HG02840 (cell line): ENCODE results near the gene GPC6.

Experiments used
- ATAC-seq: cut with Tn5 transposase; IDR thresholded peaks from one replicate; pipeline ENCODE4 v1.9.1; 2021; ENCODE audit warnings: mild to moderate bottlenecking, moderate library complexity, moderate number of reproducible peaks; ENCODE audit not compliant: unreplicated experiment, low FRiP score

The GPC6 gene

DNA sequence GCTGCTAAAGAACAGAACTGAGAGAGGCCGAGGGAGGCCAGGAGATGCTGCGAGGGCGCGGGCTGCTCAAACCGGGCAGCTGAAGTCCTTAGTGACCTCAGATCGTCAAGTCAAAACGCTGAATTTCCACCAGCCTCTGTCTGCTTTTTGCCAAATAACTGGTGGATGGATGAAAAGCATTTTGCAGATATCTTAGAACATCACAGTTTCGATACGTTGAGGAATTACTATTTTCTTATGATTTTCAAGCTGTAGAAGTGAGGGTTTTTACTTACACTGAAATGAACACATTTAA, 2.0 kb downstream of the GPC6 start:
- no peak for ATAC-seq

DNA sequence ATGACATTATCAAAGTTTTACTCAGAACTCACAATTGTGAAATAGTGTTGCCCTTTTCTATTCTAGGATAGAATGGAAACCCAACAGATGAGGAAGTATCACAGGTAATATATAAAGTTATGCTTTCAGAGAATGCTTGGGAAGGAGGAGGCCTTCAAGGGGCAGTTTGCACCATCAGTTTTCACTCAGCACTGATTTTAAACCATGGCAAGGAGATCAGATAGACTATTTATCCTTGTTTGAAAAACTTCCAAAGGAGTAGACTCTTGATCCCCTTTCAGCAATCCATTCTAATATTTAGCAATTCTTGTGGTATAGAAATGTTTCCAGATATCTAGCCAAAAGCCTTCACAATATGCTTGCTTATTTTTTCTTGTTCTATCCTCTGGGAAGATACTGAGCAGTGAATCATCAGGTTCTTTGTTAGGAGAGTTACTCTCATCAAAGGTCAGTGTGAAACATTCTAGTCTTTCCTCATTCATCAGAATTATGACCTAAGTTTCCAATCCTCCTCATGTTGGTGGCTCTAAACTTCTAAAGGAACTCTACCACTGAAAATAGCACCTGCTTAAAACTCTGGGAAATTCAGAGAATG, 3.8 kb downstream of the GPC6 start:
- ATAC-seq = no peak

DNA sequence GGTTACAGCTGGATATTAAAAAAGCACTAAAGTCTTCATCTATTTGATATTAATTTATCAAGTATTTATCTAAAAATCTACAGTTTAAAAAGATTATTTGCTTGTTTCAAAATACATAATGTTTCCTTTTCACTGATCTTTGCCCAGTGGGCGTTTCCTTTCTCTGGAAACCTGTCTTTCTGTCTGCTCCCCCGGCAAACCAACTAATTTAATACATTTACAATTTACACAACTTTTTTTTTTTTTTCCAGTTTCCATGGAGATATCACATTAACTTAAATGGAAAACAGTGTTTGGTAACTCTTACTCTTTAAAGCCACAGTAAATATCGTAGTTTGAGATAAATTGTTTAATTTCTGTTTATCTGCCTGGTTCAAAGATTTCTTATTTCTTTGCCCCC, 5.3 kb downstream of the GPC6 start:
- ATAC-seq = no peak

DNA sequence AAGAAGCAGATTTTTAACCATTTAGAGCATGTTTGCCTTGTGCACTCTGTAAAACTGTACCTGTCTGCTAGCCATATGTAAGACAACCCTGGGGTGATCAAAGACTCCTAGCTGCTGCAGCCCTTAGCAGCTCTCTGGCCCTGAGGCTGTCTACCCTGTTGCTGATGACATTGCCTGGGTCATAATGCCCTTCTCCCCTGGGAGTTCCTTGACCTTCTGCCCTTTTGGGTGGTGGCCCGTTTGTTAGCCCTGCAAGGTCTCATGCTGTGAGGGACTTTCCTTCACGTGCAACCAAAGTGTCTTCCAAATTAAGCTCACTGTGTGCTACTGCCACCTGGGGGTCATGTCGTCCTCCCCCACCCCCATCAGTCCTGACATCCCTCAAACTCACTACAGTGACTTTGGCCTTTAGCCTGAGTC, 7.4 kb downstream of the GPC6 start:
- no peak for ATAC-seq

DNA sequence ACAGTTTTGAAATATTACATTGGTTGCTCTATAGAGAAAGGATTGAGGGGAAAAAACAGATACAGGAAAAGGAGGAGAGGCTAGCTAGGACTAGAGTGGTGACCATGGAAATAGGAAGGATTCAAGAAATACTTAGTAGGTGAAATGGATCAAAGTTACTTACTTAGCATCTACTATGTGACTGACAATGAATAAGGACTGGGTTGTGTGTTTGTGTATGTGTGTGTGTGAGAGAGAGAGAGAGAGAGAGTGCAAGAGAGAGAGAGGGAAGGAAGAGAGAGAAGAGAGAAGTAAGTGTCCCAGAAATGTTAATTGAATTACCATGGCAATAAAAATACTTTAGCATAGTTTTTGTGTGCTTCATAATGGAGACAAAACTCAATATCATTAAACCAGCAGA, 7.9 kb downstream of the GPC6 start:
- ATAC-seq = no peak

DNA sequence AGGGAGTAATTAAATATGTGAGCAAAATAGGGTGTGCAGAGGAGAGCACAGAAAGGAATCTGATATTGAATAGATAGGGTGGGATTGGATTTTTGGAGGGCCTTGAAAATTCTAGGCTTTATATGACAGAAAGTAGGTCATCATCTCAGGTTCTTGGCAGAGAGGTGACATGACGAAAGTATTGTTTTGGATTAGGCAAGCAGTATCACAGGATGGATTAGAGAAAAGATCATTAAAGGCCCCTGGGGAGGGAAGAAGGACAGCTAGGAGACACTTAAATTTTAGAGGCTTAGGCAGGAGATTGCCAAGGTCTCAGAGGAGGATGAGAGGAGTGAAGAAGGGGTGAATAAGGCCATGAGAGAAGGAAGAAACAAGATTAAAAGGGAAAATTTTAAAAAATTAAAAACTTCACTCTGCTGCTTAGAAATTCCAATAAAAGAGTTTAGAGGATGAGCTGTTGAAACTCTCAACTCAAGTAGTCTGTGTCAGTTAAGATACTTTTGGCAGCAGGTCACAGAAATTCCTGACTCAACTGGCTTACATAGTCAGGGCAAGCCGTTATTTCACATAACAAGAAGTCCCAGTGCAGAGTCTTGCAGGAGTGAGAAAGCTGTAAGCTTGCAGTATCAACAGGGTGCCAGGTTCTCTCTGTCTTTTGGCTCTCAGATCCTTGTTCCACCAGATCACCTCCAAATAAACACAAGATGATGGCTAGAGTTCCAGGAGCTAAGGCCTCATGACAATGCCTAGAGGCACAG, 8.8 kb downstream of the GPC6 start:
- no peak for ATAC-seq

DNA sequence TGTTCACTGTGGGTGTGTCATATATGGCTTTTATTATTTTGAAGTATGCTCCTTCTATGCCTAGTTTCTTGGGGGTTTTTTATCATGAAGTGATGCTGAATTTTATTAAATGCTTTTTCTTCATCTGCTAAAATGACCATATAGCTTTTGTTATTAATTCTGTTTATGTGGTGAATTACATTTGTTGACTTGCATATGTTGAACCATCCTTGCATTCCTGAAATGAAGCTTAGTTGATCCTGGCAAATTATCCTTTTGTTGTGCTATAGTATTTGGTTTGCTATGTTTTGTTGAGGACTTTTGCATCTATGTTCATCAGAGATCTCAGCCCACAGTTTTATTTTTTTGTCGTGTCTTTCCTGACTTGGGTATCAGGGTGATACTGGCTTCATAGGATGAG, 12.1 kb downstream of the GPC6 start:
- ATAC-seq = no peak

DNA sequence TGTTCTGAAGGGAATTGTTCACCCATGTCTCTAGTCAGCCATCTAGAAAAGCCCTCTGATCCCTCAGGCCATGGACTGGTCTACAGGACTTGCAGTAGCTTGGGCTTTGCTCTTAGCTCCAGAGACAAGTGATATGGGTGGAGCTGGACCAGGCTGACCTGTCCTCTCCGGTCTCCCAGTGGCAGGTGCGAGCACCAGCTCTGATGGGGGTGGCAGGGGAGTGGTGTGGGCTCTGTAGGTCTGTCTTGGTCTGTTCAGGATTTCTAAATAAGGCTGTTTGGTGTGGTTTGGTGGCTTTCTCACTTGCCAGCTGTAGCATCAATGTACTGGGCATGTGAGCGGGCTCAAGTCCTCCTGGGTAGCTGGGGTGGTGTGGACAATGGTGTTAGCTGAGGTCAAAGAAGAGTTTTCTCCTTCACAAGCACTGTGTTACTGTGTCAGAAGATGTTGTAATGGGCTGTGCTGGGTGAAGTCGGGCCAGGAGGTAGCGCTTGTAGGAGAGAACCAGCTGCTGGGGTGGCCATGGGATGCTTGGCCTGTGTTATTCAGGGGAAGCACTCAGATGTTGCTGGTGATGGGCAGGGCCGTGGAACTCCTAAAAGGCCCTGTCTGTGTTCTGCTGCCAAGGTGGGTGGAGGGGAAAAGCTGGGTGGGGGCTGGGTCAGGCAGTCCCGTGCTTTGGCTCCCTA, 16.9 kb downstream of the GPC6 start:
- ATAC-seq = no peak

DNA sequence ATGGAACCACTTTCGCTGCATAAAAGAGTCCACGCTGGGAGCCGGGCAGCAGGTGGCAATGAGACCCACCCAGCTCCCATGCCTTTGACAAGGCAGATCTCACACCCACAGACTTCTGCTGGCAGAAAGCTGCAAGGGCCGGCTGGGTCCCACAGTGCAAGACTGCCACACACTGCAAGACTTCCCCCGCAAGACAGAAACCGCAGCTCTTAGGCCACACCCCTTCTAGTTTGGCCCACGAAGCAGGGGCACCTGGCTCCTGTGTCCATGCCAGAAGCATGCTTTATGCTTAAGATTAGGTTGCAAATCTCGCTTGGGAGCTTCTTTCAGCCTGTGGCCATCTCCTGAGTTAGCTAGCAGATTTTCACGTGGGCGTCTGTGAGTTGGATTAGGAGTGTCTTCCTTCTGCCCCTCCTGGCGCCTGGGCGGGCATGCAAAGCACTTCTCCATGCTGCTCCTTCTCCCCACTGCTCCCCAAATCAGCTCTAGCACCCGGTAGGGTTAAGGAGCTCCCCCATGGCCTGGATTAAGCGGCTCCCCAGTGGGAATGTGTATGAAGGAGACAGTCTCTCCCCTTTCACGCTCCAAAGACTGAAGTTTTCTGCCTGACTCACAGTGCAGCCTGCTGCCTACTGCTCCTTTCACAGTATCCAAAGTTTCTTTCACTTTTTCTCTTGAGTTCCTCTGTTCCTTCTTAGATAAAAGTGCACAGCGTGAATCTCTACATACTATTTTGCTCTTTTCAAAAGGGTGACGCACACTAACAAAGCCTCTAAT, 17.7 kb downstream of the GPC6 start:
- no peak for ATAC-seq

DNA sequence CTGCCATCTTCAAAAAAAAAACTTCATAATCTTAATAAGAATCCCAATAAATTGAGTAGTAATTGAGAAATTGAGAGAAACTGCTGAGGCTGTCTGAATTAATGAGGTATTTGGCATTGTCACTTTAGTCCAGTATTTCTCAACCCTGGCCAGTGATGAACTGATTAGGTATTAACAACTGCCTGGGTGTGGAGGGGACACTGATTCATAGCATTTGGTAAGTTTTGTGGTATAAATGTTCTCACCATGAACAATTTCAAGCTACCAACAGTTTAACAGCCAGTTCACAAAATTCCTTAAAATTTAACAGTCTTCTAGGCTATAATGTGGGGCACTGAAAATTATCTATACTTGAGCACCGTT, 18.3 kb downstream of the GPC6 start:
- no peak for ATAC-seq

DNA sequence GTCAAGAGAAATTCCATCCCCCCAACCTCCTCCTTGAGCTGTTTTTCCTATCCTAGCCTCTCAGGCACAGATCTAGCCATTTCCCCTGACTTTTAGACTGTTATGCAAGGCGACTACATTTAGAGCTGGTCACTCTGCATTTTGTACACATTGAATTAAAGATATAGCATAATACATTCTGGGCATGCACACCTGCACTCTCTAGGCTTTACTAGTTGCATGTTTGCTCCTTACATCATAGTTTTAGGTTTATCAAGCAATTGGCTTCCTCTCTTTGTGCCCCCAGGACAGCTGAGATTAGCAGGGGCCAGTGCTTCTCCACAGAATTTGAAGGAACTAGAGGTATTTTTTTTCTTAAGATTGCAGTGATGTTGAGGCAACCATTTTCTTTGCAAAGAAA, 19.5 kb downstream of the GPC6 start:
- no peak for ATAC-seq

DNA sequence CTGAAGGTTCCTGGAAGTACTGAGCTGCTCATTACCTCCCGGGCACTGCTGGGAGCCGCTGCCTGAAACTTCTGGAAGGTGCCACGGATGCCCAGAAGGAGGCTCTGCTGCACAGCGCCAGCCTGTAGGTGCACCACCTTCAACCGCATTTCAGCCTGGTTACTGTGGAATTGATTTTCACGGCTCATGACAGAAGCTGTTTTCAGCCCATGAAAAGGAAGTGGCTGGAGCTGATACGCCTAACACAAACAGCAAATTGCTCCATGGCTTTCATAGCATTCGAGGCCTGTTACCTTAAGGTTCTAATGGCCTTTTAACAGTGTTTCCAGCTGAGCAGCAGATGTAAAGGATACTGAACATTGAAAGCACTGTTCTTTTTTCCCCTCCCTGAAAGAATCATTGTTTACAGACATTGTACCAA, 22.0 kb downstream of the GPC6 start:
- ATAC-seq = no peak

DNA sequence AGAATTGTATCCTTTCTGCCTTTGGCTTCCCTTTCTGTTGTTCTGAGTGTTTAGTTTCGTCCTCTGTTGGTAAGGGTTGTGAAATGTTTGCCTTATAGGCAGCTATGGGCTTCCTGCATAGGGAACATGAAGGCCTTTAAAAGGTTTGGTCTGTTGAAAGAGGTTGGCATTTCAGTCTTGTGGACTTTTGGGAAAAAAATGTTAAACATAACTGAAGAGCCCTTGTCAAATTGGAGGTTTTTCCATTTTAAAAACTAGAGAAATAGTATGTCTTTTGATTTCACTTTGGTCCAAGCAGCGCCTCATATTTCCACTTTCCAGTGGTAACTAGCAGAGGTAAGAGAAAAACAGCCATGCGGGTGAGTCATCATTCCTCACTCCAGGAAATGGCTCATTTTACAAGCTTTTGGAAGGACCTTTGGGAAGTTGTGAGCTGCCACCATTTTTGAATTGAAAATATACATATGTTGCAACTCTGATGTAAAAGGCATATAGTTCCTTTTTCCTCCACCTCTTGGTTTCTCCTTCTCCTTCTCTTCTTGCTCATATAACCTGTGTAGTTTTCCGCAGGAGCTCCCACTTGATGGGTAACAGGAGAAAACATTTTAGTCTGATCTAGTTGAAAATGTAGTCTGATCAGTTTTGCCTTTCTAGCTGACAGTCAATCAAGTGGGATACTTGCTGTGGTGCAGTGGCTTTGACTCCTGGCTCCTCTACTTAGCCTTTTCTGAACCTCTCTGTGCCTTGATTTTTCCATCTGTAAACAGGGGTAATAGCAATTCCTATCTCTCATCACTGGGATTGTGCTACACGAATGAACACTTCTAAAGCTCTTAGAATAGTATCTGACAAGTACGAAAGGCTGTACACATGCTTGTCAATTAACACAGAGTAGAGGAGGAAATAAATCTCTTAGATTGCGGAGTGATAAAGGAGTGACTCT, 23.0 kb downstream of the GPC6 start:
- ATAC-seq = no peak

DNA sequence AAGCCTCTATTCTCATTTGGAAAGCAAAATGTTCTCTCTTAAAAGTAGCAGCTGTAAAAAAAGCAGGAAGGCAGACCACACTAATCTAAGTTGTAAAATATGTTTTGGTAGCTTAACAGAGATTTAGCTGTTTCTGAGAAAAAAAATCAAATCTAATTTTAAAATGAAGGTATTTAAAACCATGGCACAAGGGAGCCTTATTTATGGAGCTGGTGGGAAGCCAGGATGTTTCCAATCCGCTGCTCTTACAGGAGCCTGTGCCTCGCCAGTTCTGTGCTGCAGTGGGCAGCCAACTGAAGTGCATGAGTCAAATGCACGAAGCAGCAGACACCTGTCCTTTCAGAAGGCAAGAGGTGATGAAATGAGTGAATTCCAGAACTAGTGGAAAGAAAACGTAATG, 28.2 kb downstream of the GPC6 start:
- ATAC-seq = no peak

DNA sequence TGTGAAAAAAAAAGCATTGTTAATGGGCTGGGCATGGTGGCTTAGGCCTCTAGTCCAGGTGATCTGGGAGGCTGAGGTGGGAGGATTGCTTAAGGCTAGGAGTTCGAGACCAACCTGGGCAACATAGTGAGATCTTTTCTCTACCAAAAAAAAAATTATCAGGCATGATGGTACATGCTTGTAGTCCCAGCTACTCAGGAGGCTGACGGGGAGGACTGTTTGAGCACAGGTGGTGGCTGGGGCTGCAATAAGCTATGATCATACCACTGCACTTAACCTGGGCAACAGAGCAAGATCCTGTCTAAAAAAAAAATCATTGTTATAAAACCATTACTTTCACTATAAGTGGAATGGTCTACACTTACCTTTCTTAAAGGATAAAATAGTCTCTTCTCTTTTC, 30.4 kb downstream of the GPC6 start:
- no peak for ATAC-seq

DNA sequence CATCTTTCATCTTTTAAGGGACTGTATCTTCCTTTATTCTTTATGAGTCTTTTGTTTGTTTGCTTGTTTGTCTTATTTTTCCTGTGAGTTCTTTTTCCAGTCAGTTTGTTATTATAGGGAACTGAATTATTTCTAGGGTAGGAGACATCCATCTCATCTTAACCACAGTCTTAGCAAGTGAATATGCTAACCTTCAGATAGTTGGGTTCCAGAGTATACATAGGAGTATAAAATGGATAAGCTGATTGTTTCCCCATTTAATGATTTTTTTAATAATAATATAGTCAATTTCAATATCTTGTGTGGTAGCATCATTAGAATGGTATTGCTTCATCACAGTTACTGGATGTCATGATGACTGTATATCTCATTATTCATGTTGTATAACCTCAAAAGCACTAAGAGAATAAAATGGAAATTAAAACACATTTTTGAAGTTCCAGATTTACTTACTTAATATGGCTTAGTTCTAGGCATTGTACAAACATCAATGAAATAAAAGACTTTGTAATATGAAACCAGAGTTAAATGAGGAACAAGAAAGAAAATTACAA, 33.0 kb downstream of the GPC6 start:
- ATAC-seq = no peak

DNA sequence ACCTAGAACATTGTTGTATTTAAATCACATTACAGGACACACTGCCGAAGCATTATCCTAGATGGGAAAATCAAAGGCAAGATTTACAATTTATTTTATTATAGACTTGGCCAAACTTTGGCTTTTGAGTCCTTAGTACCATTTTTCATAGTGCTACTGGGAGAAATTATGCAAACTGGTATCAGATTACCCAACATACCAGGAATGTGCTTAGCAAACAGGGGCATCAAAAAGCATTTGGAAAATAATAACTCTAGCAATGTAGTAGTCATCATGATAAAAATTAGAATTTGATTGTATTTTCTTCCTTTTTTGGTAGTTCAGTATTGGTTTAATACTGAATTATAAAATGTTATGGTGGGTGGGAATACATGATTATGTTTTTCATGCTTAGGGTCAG, 34.0 kb downstream of the GPC6 start:
- ATAC-seq = no peak

DNA sequence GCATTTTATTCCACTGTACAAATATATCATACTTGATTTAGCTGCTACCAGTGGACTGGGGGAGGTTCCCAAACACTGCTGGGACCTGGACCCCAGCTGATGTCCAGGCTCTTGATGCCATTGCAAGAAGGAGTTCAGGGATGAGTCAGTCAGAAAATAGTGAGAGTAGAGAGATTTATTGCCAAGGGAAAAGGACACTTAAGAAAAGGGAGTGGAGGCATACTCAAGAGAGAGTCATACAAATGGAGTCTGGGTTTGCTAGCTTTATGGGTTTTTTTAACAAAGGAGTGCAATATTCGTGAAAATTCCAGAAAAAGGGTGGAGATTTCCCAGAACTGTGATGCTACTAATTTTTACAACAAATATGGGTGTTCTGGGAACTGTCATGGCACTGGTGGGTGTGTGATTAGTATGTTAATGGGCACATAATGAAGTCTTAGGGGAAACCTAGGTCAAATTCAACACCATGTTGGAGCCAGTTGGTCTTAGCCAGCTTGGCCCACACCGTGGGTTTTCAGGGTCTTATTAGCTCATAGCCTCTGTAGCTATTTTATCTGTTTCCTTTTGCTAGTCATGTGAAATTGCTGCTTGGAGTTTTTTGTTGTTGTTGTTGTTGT, 36.2 kb downstream of the GPC6 start:
- ATAC-seq = no peak

DNA sequence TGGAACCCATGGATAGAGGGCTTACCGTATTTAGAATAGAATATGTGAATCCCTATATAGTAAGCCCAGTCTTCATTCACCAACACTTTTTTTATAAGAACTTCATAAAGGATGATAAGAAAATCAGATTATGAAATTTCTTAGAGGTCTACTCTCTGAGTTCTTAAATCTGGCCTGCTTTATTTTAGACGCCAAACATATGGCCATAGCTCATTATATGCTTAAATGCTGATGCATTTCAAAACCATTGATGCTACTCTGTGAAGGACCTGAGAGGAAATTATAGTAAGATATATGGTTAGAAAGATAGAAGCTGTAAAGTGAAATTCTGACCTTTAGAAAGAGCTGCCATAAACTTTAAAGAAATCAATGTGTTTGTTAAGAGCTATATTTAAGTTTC, 38.3 kb downstream of the GPC6 start:
- ATAC-seq = no peak

DNA sequence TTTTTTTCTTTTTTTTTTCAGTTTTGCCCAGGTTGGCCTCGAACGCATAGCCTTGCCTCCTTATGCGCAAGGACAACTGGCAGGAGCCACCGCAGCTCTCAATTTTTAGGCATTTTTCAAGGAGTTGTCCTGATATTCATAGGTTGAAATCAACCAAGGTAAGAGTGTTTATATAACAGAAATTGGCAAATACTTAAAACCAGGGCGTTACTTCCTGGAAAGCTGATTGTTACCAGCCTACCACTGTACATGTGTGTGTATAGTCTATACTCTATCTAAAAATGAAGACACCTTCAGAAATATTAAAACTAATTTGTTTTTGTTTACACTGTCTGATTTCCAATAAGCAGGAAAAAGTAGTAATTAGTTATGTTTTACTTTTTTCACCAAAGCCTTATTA, 39.2 kb downstream of the GPC6 start:
- ATAC-seq = no peak
